Choroid plexus epithelial cell (primary cell): ENCODE measurements around the gene TCF19.
"Not testable (repeated sequence)": the region's sequence is repeated elsewhere in the genome, so short reads cannot be mapped to it uniquely, and the experiment has no call there.

Experiments used
- DNase-seq: peaks from one replicate; pipeline ENCODE4 v3.0.0-alpha.2; 2010; ENCODE audit warnings: low read depth
- H3K4me3 ChIP-seq: 2 replicates; pipeline ENCODE4 v1.5.1; 2011; ENCODE audit warnings: low read depth, mild to moderate bottlenecking, control low read depth, low read length, moderate library complexity
- TF ChIP-seq, protein P1 (sequence below): conservative IDR thresholded peaks from 2 replicates; pipeline ENCODE4 v1.5.1; 2011; ENCODE audit warnings: low read depth, mild to moderate bottlenecking, control low read depth, inconsistent platforms, low read length, moderate library complexity

TCF19 gene

DNA sequence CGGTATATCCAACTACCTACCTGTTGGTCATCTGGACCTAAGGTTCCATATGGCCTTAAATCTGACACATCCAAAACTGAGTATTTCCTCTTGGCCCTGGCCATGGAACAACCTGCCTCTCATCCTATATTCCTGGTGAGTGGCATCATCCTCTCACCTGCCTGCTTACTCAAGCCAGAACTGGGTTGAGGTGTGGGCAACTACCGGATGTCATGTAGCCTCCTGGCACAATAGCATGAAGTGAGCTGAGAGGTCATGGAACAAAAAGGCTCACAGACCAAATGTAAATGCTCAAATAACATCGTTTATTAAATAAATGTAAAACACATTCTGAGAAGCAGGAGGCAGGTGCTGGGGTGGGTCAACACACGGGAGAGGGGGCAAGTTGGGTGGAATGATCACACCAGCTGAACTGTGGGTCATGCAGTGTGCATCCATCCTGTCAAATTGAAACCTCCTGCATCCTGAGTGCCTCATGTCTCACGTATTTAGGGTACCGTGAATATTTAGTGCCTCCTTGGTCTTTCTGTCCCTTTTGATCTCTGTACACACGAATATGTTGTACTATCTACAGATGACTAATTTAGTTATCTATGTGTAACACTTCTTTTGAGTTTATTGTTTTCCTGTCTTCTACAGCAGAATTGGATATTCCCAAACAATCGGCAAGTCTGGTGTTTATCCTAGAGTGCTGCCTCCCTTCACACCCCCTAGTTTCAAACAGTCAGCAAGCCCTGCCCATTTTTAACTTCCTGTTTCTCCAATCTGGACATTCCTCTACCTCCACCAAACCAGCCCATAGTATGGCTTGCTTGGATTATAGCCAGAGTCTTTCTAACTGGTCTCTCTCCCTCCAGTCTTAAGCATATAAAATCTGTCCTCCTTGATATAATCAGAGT is 20.0 kb downstream of the TCF19 start:
- TF ChIP-seq, protein P1, sequence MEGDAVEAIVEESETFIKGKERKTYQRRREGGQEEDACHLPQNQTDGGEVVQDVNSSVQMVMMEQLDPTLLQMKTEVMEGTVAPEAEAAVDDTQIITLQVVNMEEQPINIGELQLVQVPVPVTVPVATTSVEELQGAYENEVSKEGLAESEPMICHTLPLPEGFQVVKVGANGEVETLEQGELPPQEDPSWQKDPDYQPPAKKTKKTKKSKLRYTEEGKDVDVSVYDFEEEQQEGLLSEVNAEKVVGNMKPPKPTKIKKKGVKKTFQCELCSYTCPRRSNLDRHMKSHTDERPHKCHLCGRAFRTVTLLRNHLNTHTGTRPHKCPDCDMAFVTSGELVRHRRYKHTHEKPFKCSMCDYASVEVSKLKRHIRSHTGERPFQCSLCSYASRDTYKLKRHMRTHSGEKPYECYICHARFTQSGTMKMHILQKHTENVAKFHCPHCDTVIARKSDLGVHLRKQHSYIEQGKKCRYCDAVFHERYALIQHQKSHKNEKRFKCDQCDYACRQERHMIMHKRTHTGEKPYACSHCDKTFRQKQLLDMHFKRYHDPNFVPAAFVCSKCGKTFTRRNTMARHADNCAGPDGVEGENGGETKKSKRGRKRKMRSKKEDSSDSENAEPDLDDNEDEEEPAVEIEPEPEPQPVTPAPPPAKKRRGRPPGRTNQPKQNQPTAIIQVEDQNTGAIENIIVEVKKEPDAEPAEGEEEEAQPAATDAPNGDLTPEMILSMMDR = no peak
- H3K4me3 ChIP-seq = no peak overlapping the region
- peak; percentile 39 for DNase-seq

DNA sequence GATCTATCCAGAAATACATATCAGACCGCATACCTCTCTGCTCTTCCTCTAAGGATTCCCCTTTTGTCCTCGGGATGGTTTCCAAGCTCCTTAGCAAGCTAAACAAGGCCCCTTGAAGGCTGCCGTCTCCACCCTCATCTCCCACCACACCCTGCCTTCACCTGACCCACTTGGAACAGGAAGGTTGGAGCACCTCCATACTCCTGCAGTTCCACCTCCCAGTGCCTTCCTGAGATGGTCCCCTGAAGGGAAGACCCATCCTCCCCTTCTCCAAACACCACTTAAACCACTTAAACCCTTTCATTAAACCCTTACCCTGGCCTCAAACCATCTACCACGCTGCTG is 20.6 kb downstream of the TCF19 start:
- DNase-seq = no peak
- H3K4me3 ChIP-seq = no peak overlapping the region
- TF ChIP-seq, protein P1 = no peak

DNA sequence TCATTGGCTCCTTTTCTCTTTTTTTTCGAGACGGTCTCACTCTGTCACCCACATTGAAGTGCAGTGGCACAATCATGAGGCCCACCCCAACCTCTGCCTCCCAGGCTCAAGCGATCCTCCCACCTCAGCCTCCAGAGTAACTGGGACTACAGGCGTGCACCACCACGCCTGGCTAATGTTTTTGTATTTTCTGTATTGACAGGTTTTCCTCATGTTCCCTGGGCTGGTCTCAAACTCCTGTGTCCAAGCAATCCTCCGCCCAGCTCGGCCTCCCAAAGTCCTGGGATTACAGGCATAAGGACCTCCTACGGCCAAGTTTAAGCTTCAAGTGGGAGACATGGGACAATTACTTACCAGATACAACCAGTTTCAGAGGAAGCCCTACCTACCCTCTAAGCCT is 21.5 kb downstream of the TCF19 start:
- DNase-seq = no peak
- H3K4me3 ChIP-seq = no peak overlapping the region
- TF ChIP-seq, protein P1 = no peak

DNA sequence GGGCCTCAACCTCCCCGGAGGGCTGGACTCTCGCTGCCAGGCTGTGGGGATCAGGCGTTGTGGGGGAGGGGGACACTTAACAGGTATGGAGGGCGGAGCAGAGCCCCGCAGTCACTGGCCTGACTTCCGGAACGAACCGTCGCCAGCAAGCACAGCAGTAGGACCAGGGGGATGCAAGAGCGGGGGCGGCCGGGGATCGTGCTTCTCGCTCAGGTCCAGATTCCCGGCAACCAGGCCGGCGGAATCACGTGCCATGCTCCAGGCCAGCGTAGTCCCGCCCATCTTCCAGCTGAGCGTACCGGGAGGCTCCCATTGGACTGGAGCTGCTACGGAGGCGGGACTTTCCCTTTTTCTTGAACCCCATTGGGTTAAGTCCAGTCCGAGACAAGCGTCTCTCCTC is 22.1 kb downstream of the TCF19 start:
- peak overlapping the region; percentile 41 for H3K4me3 ChIP-seq
- TF ChIP-seq, protein P1 = no peak
- DNase-seq = peak; percentile 51

DNA sequence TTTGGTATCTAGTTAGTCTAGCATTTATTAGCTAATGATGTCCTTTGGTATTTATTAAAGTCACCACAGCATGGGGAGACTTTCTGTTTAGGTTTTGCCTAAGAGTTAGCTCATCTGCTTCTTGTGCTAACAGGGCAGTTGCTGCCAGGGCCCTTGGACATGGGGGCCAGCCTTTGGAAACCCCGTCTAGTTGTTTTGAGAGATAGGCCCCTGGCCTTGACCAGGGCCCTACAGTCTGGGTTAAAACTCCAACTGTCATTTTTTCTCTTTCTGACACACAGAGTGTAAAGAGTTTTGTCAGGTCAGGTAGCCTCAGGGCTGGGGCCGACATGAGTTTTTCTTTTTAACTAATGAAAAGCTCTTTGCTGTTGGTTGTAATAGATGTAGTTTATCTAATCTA is 24.9 kb downstream of the TCF19 start:
- not testable (repeated sequence) for DNase-seq, H3K4me3 ChIP-seq

DNA sequence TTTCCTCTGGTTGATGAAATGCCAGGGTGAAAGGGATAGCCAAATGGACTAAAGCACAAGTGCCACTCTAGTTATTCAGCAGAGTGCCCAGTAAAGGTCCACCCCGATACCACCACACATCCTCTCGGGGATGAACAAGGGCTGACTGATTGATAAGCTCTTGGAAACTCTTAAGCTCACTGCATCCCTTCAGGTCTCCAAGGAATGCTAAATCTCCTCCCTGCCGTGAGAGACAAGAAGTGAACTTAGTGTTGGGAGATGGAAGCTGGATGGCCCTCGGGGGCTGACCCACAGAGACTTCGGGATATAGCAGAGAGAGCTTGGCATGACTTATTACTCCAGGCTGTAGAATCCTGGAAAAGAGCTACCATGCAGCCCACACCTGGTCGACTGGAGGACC is 25.5 kb downstream of the TCF19 start:
- not testable (repeated sequence) for DNase-seq, H3K4me3 ChIP-seq

DNA sequence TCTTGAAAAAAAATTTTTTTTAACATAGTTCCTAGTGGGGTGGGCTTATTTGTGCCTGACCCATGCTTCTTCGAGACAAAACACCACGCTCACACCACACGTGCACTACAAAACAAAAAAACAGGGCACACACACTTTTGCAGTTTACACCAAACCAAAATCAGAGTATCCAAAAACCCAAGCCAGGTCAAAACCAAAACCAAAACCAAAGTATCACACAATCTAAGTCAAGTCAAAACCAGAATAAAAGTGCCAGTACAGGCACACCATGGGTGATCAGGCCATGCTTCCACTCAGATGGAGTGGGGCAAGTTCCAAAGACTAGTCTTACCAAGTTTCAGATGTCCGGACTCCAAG is 27.3 kb downstream of the TCF19 start:
- not testable (repeated sequence) for H3K4me3 ChIP-seq

DNA sequence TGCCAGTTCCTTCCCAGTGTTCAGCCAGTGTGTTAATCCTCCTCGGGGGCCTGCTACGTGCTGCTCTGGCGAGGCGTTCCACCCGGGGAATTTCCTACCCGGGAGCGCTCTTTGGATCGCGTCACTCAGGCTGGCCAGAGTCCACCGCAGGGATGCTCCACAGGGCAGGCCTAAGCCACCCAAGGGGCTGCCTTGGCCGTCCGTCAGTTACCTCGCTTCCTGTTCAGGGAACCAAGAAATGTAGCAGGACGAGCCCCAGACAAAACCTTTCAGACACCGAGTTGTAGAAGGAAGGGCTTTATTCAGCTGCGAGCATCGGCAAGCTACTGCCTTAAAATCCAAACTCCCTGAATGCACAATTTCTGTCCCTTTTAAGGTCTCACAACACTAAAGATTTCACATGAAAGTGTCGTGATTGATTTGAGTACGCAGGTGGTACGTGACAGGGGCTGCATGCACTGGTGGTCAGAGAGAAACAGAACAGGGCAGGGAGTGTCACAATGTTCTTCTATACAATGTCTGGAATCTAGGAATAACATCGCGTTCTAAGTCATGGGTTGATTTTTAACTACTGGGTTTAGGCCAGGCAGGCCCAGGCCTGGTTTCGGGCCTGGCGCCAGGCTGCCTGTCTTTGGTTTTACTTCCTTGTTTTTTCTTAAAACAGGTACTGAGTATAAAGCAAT is 27.8 kb downstream of the TCF19 start:
- DNase-seq = no peak
- H3K4me3 ChIP-seq = no peak overlapping the region
- TF ChIP-seq, protein P1 = no peak

More for the DNA sequence above, 27.3 kb downstream of the TCF19 start:
- DNase-seq = not testable (repeated sequence)
